Endothelial cell (in vitro differentiated cells): Measurements from ENCODE around the gene EBF3. TPM values are rescaled to one million over a fixed set of nuclear protein-coding genes. Genes with fewer than 3 reads are reported as not detected.

Source experiments
- DNase-seq: peaks from one replicate; pipeline ENCODE4 v3.0.0; 2021; ENCODE audit warnings: low spot score
- H3K27ac Mint-ChIP-seq: one replicate; pipeline ENCODE4 v1.8.0; 2021; ENCODE audit warnings: mixed read lengths, inconsistent platforms; ENCODE audit not compliant: unreplicated experiment
- H3K27me3 Mint-ChIP-seq: one replicate; pipeline ENCODE4 v1.8.0; 2021; ENCODE audit warnings: mild to moderate bottlenecking, moderate library complexity, mixed read lengths, inconsistent platforms; ENCODE audit not compliant: unreplicated experiment
- H3K36me3 Mint-ChIP-seq: one replicate; pipeline ENCODE4 v1.8.0; 2021; ENCODE audit warnings: mild to moderate bottlenecking, low read depth, mixed read lengths, inconsistent platforms; ENCODE audit not compliant: unreplicated experiment
- H3K4me1 Mint-ChIP-seq: one replicate; pipeline ENCODE4 v1.8.0; 2021; ENCODE audit warnings: mild to moderate bottlenecking, mixed read lengths, inconsistent platforms; ENCODE audit not compliant: unreplicated experiment
- H3K4me3 Mint-ChIP-seq: one replicate; pipeline ENCODE4 v1.8.0; 2021; ENCODE audit warnings: mild to moderate bottlenecking, mixed read lengths, inconsistent platforms; ENCODE audit not compliant: unreplicated experiment
- H3K9me3 Mint-ChIP-seq: one replicate; pipeline ENCODE4 v1.8.0; 2021; ENCODE audit warnings: mixed read lengths, inconsistent platforms; ENCODE audit not compliant: unreplicated experiment
- CTCF ChIP-seq: fragments of 200-600 bp; sonication (generic); IDR thresholded peaks from one replicate; pipeline ENCODE4 v1.5.0; 2021; ENCODE audit warnings: antibody characterized with exemption; ENCODE audit not compliant: unreplicated experiment
- microRNA-seq: library from miRNA; unstranded; fragments of <30 nt; microRNA quantifications from one replicate; pipeline ENCODE4, GENCODE V29; 2020; ENCODE audit not compliant: unreplicated experiment
- total RNA-seq: library from RNA; stranded (reverse); fragmentation: NEBNext Ultra II Directional; extraction: Animal tissue kit (Norgen Biotek cat#: 25700); gene quantifications from one replicate; pipeline ENCODE4 v1.2.1, GENCODE V29; 2021; ENCODE audit not compliant: unreplicated experiment

Gene EBF3
- total RNA-seq, 1 donor from 2014 or later: 1.3 TPM

- H3K27ac Mint-ChIP-seq: no peak overlapping the region
- no peaks in the 10 kb centered on the region for H3K9me3 Mint-ChIP-seq
- peaks cover 4% of the 10 kb centered on the region for H3K4me1 Mint-ChIP-seq
- no peak for TF ChIP-seq CTCF
- H3K27me3 Mint-ChIP-seq: no peaks in the 10 kb centered on the region
- no peak overlapping the region for H3K4me3 Mint-ChIP-seq
- DNase-seq: no peak
- peaks cover 5% of the 10 kb centered on the region for H3K36me3 Mint-ChIP-seq
Measured at GRCh38 chr10:129786216-129786615, 177.9 kb downstream of the EBF3 start.

DNA sequence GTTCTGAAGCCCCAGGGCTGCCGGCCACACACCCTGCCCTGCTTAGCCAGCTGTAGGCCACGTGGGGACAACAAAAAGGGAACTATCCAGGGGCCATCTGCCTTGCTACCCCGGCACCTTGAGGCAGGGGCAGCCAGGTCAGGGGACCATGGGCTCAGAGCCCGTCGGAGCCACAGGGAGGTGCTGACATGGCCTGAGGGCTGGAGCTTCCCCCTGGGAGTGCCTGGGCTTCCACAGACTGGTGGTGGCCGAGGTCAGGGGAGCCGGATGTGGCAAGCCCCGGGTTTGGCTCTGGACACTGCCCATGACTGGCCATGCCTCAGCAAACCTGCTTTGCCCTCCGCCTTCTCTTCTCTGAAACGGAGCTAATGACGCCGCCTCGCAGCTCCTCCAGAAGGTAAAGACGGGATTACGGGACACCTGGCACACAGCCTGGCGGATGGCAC, 178.5 kb downstream of the EBF3 start:
- DNase-seq: no peak
- TF ChIP-seq CTCF: no peak
- Mint-ChIP-seq H3K9me3 (no peaks in the 10 kb centered on the region), H3K27me3 (no peaks in the 10 kb centered on the region), H3K4me3 (no peak overlapping the region), H3K36me3 (peaks cover 5% of the 10 kb centered on the region), H3K27ac (no peak overlapping the region), H3K4me1 (peaks cover 4% of the 10 kb centered on the region)

Small RNA genes lying within 50 kb of the gene (microRNA-seq; reads per million reads assigned to microRNA genes)
- not detected for gene MIR4297

Other genes starting within 250 kb of the EBF3 start
- 3.4 TPM for gene C10orf143, start 146.6 kb upstream of the EBF3 start, total RNA-seq
- 111 TPM for gene GLRX3, start 172.1 kb upstream of the EBF3 start, total RNA-seq